HG03558 (cell line): ENCODE measurements around the gene PTPRU.

Experiments used
- ATAC-seq: cut with Tn5 transposase; IDR thresholded peaks from one replicate; pipeline ENCODE4 v1.9.1; 2021; ENCODE audit warnings: moderate number of reproducible peaks; ENCODE audit not compliant: unreplicated experiment; ENCODE audit errors: extremely low read depth

The PTPRU gene

GRCh38 chr1:29354511-29355098 lies 118.3 kb downstream of the PTPRU start:
- no peak for ATAC-seq

- ATAC-seq = no peak
These were observed 119.1 kb downstream of the PTPRU start for GRCh38 chr1:29355375-29355774.

GRCh38 chr1:29356663-29357062 lies 120.3 kb downstream of the PTPRU start:
- no peak for ATAC-seq

GRCh38 chr1:29357452-29357851 lies 121.1 kb downstream of the PTPRU start:
- ATAC-seq = no peak

- ATAC-seq = no peak
These were observed 121.9 kb downstream of the PTPRU start for GRCh38 chr1:29358183-29358582.

- ATAC-seq = no peak
These were observed 124.4 kb downstream of the PTPRU start for GRCh38 chr1:29360768-29361167.

- no peak for ATAC-seq
These were observed 125.4 kb downstream of the PTPRU start for GRCh38 chr1:29361686-29362085.

- no peak for ATAC-seq
These were observed 125.8 kb downstream of the PTPRU start for GRCh38 chr1:29362116-29362515.

- ATAC-seq = no peak
These were observed 126.4 kb downstream of the PTPRU start for GRCh38 chr1:29362764-29363163.

GRCh38 chr1:29363536-29363935 lies 127.2 kb downstream of the PTPRU start:
- ATAC-seq = no peak

- ATAC-seq = no peak
These were observed 127.9 kb downstream of the PTPRU start for GRCh38 chr1:29364101-29364678.

GRCh38 chr1:29365906-29366670 lies 129.8 kb downstream of the PTPRU start:
- no peak for ATAC-seq

- no peak for ATAC-seq
These were observed 132.9 kb downstream of the PTPRU start for GRCh38 chr1:29368936-29369932.

GRCh38 chr1:29370067-29370466 lies 133.7 kb downstream of the PTPRU start:
- ATAC-seq = no peak

- ATAC-seq = no peak
These were observed 135.0 kb downstream of the PTPRU start for GRCh38 chr1:29371332-29371731.

- ATAC-seq = no peak
These were observed 135.8 kb downstream of the PTPRU start for GRCh38 chr1:29372108-29372507.
